ENCODE measurements around the gene ACTR5. TPM values are rescaled to one million over a fixed set of nuclear protein-coding genes. Genes with fewer than 3 reads are reported as not detected.

ACTR5 gene
- total RNA-seq, 2 experiments from 2014 or later = 12.3 to 21.1 TPM

DNA sequence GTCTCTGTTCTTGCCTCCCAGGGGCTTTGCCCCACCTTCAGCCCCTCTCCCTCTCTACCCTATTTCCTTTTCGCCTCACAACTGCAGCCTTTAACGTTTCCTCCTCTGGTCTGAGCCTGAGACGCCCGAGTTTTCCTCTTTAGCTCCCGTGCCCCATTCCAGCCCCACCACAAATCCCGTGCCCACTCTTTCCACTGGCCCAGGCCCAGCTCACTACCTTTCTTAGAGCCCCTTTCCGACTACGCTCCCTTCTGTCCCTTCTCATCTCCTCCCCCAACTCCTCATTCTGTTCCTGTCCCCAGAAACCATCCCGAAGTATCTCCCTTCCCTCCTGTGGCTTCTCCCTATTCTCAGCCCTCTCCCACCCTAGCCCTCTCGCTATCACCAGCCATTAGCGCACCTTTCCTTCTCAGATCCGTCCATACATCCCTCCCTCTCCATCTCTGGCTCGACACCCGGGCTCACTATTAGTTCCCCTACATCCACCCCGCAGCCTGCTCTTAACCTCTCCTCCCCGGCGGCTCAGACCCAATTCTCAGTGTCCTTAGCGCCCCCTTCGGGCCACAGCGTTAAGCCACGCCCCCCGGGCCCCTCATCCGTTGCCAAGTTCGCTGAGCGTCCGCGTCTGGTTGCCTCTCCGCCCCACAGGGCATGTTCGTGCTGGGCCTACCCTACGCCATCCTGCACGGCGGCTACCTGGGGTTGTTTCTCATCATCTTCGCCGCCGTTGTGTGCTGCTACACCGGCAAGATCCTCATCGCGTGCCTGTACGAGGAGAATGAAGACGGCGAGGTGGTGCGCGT, 21.3 kb upstream of the ACTR5 start:
- intact Hi-C loops (cut with micrococcal nuclease; ENCODE audit: unreplicated experiment) = no loop called here
- H3K9me3 ChIP-seq (ENCODE audit: low read length) = no peaks in the 10 kb centered on the region
- no peaks in the 10 kb centered on the region for H3K9me2 ChIP-seq (ENCODE audit: insufficient read depth, low read length)
- no peak overlapping the region for H2AFZ ChIP-seq (ENCODE audit: low read length)
- no peak overlapping the region for H3K27ac ChIP-seq (ENCODE audit: low read depth, low read length, poor library complexity, severe bottlenecking)
- no peak for TF ChIP-seq EZH2phosphoT487 (IDR thresholded peaks at IDR 0.05; ENCODE audit: borderline replicate concordance, low read depth, low read length)
- TF ChIP-seq, protein P1, sequence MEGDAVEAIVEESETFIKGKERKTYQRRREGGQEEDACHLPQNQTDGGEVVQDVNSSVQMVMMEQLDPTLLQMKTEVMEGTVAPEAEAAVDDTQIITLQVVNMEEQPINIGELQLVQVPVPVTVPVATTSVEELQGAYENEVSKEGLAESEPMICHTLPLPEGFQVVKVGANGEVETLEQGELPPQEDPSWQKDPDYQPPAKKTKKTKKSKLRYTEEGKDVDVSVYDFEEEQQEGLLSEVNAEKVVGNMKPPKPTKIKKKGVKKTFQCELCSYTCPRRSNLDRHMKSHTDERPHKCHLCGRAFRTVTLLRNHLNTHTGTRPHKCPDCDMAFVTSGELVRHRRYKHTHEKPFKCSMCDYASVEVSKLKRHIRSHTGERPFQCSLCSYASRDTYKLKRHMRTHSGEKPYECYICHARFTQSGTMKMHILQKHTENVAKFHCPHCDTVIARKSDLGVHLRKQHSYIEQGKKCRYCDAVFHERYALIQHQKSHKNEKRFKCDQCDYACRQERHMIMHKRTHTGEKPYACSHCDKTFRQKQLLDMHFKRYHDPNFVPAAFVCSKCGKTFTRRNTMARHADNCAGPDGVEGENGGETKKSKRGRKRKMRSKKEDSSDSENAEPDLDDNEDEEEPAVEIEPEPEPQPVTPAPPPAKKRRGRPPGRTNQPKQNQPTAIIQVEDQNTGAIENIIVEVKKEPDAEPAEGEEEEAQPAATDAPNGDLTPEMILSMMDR (conservative IDR thresholded peaks at IDR 0.05; ENCODE audit: low read length) = peak; percentile 68
- no peaks in the 10 kb centered on the region for H3K79me2 ChIP-seq (ENCODE audit: insufficient read depth, low read depth, low read length)
- ChIA-PET CTCF (ENCODE audit: unreplicated experiment) (no interaction called here), POLR2A (no interaction called here)
- H3K4me3 ChIP-seq (ENCODE audit: low read depth, low read length, poor library complexity, severe bottlenecking) = no peak overlapping the region
- BruUV-seq (replicated peaks) = no TSS peak
- H3K4me1 ChIP-seq (ENCODE audit: insufficient read depth, low read length, poor library complexity, severe bottlenecking) = peaks cover 17% of the 10 kb centered on the region
- peak; percentile 32 for DNase-seq (ENCODE audit: low spot score)
- H3K4me2 ChIP-seq (ENCODE audit: low read length) = no peak overlapping the region
- H4K20me1 ChIP-seq (ENCODE audit: insufficient read depth, low read length) = no peaks in the 10 kb centered on the region
- no peaks in the 10 kb centered on the region for H3K36me3 ChIP-seq (ENCODE audit: insufficient read depth, low read length)

DNA sequence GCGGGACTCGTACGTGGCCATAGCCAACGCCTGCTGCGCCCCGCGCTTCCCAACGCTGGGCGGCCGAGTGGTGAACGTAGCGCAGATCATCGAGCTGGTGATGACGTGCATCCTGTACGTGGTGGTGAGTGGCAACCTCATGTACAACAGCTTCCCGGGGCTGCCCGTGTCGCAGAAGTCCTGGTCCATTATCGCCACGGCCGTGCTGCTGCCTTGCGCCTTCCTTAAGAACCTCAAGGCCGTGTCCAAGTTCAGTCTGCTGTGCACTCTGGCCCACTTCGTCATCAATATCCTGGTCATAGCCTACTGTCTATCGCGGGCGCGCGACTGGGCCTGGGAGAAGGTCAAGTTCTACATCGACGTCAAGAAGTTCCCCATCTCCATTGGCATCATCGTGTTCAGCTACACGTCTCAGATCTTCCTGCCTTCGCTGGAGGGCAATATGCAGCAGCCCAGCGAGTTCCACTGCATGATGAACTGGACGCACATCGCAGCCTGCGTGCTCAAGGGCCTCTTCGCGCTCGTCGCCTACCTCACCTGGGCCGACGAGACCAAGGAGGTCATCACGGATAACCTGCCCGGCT, 20.6 kb upstream of the ACTR5 start:
- Histone ChIP-seq H3K9me2 (ENCODE audit: insufficient read depth, low read length) (no peaks in the 10 kb centered on the region), H3K9me3 (ENCODE audit: low read length) (no peaks in the 10 kb centered on the region), H2AFZ (ENCODE audit: low read length) (no peak overlapping the region), H3K4me2 (ENCODE audit: low read length) (no peak overlapping the region), H4K20me1 (ENCODE audit: insufficient read depth, low read length) (no peaks in the 10 kb centered on the region), H3K36me3 (ENCODE audit: insufficient read depth, low read length) (no peaks in the 10 kb centered on the region), H3K79me2 (ENCODE audit: insufficient read depth, low read depth, low read length) (no peaks in the 10 kb centered on the region), H3K4me1 (ENCODE audit: insufficient read depth, low read length, poor library complexity, severe bottlenecking) (peaks cover 17% of the 10 kb centered on the region), H3K27ac (ENCODE audit: low read depth, low read length, poor library complexity, severe bottlenecking) (no peak overlapping the region), H3K4me3 (ENCODE audit: low read depth, low read length, poor library complexity, severe bottlenecking) (no peak overlapping the region)
- intact Hi-C loops (cut with micrococcal nuclease; ENCODE audit: unreplicated experiment) = no loop called here
- no TSS peak for BruUV-seq (replicated peaks)
- DNase-seq (ENCODE audit: low spot score) = no peak
- CTCF ChIA-PET (ENCODE audit: unreplicated experiment) = no interaction called here
- POLR2A ChIA-PET = no interaction called here
- TF ChIP-seq EZH2phosphoT487 (IDR thresholded peaks at IDR 0.05; ENCODE audit: borderline replicate concordance, low read depth, low read length) = no peak
- TF ChIP-seq, protein P1 (conservative IDR thresholded peaks at IDR 0.05; ENCODE audit: low read length) = no peak

DNA sequence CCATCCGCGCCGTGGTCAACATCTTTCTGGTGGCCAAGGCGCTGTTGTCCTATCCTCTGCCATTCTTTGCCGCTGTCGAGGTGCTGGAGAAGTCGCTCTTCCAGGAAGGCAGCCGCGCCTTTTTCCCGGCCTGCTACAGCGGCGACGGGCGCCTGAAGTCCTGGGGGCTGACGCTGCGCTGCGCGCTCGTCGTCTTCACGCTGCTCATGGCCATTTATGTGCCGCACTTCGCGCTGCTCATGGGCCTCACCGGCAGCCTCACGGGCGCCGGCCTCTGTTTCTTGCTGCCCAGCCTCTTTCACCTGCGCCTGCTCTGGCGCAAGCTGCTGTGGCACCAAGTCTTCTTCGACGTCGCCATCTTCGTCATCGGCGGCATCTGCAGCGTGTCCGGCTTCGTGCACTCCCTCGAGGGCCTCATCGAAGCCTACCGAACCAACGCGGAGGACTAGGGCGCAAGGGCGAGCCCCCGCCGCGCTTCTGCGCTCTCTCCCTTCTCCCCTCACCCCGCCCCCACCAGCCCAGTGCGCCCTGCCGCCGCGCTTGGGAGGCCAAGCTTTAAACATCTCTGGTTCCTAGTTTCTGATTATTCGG, 20.0 kb upstream of the ACTR5 start:
- no peak overlapping the region for H3K27ac ChIP-seq (ENCODE audit: low read depth, low read length, poor library complexity, severe bottlenecking)
- POLR2A ChIA-PET = no interaction called here
- intact Hi-C loops (cut with micrococcal nuclease; ENCODE audit: unreplicated experiment) = no loop called here
- H3K4me2 ChIP-seq (ENCODE audit: low read length) = no peak overlapping the region
- H2AFZ ChIP-seq (ENCODE audit: low read length) = no peak overlapping the region
- CTCF ChIA-PET (ENCODE audit: unreplicated experiment) = no interaction called here
- H3K79me2 ChIP-seq (ENCODE audit: insufficient read depth, low read depth, low read length) = no peaks in the 10 kb centered on the region
- TF ChIP-seq EZH2phosphoT487 (IDR thresholded peaks at IDR 0.05; ENCODE audit: borderline replicate concordance, low read depth, low read length) = no peak
- TF ChIP-seq, protein P1 (conservative IDR thresholded peaks at IDR 0.05; ENCODE audit: low read length) = no peak
- DNase-seq (ENCODE audit: low spot score) = no peak
- no peaks in the 10 kb centered on the region for H3K36me3 ChIP-seq (ENCODE audit: insufficient read depth, low read length)
- H3K9me3 ChIP-seq (ENCODE audit: low read length) = no peaks in the 10 kb centered on the region
- no TSS peak for BruUV-seq (replicated peaks)
- H3K4me1 ChIP-seq (ENCODE audit: insufficient read depth, low read length, poor library complexity, severe bottlenecking) = peaks cover 17% of the 10 kb centered on the region
- no peaks in the 10 kb centered on the region for H4K20me1 ChIP-seq (ENCODE audit: insufficient read depth, low read length)
- no peaks in the 10 kb centered on the region for H3K9me2 ChIP-seq (ENCODE audit: insufficient read depth, low read length)
- H3K4me3 ChIP-seq (ENCODE audit: low read depth, low read length, poor library complexity, severe bottlenecking) = no peak overlapping the region

Measured in OCI-LY7 (cell line).